Measurements from ENCODE around the gene EPHB4.

EPHB4 gene

GRCh38 chr7:100835903-100836811 is 8.8 kb upstream of the EPHB4 start (continued):
- TF ChIP-seq ZNF639 (tag by site-specific recombination; IDR thresholded peaks at IDR 0.05) (no peak), ZNF600 (tag by site-specific recombination; IDR thresholded peaks at IDR 0.05) (peak; percentile 49; the same call in 1 of the 2 replicates), ZNF561 (tag by site-specific recombination; IDR thresholded peaks at IDR 0.05; ENCODE audit: borderline replicate concordance) (peak; percentile 32; the same call in 1 of the 2 replicates), ZNF768 (tag by site-specific recombination; IDR thresholded peaks at IDR 0.05) (no peak), ZNF837 (tag by site-specific recombination; IDR thresholded peaks at IDR 0.05) (no peak), KLF8 (tag by site-specific recombination; IDR thresholded peaks at IDR 0.05) (peak; percentile 24; the same call in 1 of the 2 replicates), EGR2 (tag by site-specific recombination; IDR thresholded peaks at IDR 0.05; ENCODE audit: low read depth) (peak; percentile 60), ZSCAN23 (tag by site-specific recombination; IDR thresholded peaks at IDR 0.05) (no peak), ZNF514 (tag by site-specific recombination; IDR thresholded peaks at IDR 0.05) (no peak), ZSCAN5A (tag by site-specific recombination; IDR thresholded peaks at IDR 0.05) (no peak), TCF7L2 (IDR thresholded peaks at IDR 0.05; ENCODE audit: borderline replicate concordance, low read depth, low read length) (no peak), KLF16 (tag by site-specific recombination; IDR thresholded peaks at IDR 0.05) (no peak), AEBP2 (tag by site-specific recombination; IDR thresholded peaks at IDR 0.05; ENCODE audit: borderline replicate concordance) (no peak), ZNF560 (tag by site-specific recombination; IDR thresholded peaks at IDR 0.05; ENCODE audit: borderline replicate concordance) (no peak), ZNF362 (tag by site-specific recombination; IDR thresholded peaks at IDR 0.05) (no peak), ZNF501 (tag by site-specific recombination; IDR thresholded peaks at IDR 0.05) (no peak), ZNF473 (tag by site-specific recombination; IDR thresholded peaks at IDR 0.05) (no peak), SP7 (tag by site-specific recombination; IDR thresholded peaks at IDR 0.05) (0 out of 2 replicates have a peak, but pooled peaks have one; percentile 6)
- TF ChIP-seq, protein P1, sequence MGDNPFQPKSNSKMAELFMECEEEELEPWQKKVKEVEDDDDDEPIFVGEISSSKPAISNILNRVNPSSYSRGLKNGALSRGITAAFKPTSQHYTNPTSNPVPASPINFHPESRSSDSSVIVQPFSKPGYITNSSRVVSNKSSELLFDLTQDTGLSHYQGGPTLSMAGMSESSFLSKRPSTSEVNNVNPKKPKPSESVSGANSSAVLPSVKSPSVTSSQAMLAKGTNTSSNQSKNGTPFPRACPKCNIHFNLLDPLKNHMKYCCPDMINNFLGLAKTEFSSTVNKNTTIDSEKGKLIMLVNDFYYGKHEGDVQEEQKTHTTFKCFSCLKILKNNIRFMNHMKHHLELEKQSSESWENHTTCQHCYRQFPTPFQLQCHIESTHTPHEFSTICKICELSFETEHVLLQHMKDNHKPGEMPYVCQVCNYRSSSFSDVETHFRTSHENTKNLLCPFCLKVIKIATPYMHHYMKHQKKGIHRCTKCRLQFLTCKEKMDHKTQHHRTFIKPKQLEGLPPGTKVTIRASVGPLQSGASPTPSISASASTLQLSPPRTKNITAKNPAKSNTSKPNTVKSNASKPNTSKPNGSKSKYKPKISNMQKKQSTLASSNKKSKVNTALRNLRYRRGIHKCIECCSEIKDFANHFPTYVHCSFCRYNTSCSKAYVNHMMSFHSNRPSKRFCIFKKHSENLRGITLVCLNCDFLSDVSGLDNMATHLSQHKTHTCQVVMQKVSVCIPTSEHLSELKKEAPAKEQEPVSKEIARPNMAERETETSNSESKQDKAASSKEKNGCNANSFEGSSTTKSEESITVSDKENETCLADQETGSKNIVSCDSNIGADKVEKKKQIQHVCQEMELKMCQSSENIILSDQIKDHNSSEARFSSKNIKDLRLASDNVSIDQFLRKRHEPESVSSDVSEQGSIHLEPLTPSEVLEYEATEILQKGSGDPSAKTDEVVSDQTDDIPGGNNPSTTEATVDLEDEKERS (tag by site-specific recombination; IDR thresholded peaks at IDR 0.05) = no peak
- TF ChIP-seq, protein P2, sequence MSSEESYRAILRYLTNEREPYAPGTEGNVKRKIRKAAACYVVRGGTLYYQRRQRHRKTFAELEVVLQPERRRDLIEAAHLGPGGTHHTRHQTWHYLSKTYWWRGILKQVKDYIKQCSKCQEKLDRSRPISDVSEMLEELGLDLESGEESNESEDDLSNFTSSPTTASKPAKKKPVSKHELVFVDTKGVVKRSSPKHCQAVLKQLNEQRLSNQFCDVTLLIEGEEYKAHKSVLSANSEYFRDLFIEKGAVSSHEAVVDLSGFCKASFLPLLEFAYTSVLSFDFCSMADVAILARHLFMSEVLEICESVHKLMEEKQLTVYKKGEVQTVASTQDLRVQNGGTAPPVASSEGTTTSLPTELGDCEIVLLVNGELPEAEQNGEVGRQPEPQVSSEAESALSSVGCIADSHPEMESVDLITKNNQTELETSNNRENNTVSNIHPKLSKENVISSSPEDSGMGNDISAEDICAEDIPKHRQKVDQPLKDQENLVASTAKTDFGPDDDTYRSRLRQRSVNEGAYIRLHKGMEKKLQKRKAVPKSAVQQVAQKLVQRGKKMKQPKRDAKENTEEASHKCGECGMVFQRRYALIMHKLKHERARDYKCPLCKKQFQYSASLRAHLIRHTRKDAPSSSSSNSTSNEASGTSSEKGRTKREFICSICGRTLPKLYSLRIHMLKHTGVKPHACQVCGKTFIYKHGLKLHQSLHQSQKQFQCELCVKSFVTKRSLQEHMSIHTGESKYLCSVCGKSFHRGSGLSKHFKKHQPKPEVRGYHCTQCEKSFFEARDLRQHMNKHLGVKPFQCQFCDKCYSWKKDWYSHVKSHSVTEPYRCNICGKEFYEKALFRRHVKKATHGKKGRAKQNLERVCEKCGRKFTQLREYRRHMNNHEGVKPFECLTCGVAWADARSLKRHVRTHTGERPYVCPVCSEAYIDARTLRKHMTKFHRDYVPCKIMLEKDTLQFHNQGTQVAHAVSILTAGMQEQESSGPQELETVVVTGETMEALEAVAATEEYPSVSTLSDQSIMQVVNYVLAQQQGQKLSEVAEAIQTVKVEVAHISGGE (tag by site-specific recombination; conservative IDR thresholded peaks at IDR 0.05; ENCODE audit: low read depth) = no peak
- TF ChIP-seq, protein P3, sequence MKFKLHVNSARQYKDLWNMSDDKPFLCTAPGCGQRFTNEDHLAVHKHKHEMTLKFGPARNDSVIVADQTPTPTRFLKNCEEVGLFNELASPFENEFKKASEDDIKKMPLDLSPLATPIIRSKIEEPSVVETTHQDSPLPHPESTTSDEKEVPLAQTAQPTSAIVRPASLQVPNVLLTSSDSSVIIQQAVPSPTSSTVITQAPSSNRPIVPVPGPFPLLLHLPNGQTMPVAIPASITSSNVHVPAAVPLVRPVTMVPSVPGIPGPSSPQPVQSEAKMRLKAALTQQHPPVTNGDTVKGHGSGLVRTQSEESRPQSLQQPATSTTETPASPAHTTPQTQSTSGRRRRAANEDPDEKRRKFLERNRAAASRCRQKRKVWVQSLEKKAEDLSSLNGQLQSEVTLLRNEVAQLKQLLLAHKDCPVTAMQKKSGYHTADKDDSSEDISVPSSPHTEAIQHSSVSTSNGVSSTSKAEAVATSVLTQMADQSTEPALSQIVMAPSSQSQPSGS (tag by site-specific recombination; IDR thresholded peaks at IDR 0.05; ENCODE audit: low read depth) = no peak
